Muscle of back (tissue), 11 donors: ENCODE data around the gene CA11. TPM values are rescaled to one million over a fixed set of nuclear protein-coding genes. Genes with fewer than 3 reads are reported as not detected.

Experiments used
- DNase-seq, 3 donors: peaks; one replicate each; pipeline versions ENCODE4 v3.0.0 to v3.0.0-alpha.2; 2013
- polyA plus RNA-seq, 10 donors: library from polyadenylated mRNA; unstranded; fragments of 120-200 nt; gene quantifications; one replicate each; pipeline ENCODE4 v1.2.1, GENCODE V29; 2013; ENCODE audit not compliant: insufficient read length in 10 of 10

CA11 gene
- polyA plus RNA-seq, 10 donors = 4.5 to 15.7 (median 9.0) TPM

- peak in 1 of 3 donors; percentile 60 for DNase-seq
These were observed 16.2 kb downstream of the CA11 start for GRCh38 chr19:48629599-48630295.

- no peak for DNase-seq
These were observed 16.7 kb downstream of the CA11 start for GRCh38 chr19:48629297-48629598.

- DNase-seq = no peak
These were observed 17.3 kb downstream of the CA11 start for GRCh38 chr19:48628486-48629296.

GRCh38 chr19:48627865-48628314 lies 18.1 kb downstream of the CA11 start:
- no peak for DNase-seq

- DNase-seq = no peak
These were observed 18.7 kb downstream of the CA11 start for GRCh38 chr19:48627201-48627864.

GRCh38 chr19:48625891-48626327 lies 20.1 kb downstream of the CA11 start:
- DNase-seq = no peak

- no peak for DNase-seq
These were observed 20.9 kb downstream of the CA11 start for GRCh38 chr19:48624791-48625723.

GRCh38 chr19:48624067-48624594 lies 21.9 kb downstream of the CA11 start:
- peak; percentile 97 to 99 (median 98) for DNase-seq

GRCh38 chr19:48623556-48624066 lies 22.4 kb downstream of the CA11 start:
- DNase-seq = no peak

- DNase-seq = no peak
These were observed 26.0 kb downstream of the CA11 start for GRCh38 chr19:48619692-48620585.

GRCh38 chr19:48618916-48619691 lies 26.9 kb downstream of the CA11 start, which contains the start of the genes RPL18 and SPHK2:
RPL18 (minus strand) TSS chr19:48619178; CDS start chr19:48619143, 35 bp downstream.
SPHK2 (plus strand) TSS chr19:48619506; CDS start chr19:48620515, 1,009 bp downstream.
- peak; percentile 99 to 100 (median 100) for DNase-seq

GRCh38 chr19:48618278-48618915 lies 27.6 kb downstream of the CA11 start:
- DNase-seq = no peak

GRCh38 chr19:48617146-48617937 lies 28.6 kb downstream of the CA11 start:
- peak in 1 of 3 donors; percentile 64 for DNase-seq

- no peak for DNase-seq
These were observed 29.4 kb downstream of the CA11 start for GRCh38 chr19:48616491-48617056.

GRCh38 chr19:48616041-48616436 lies 29.9 kb downstream of the CA11 start:
- no peak for DNase-seq

- DNase-seq = no peak
These were observed 30.6 kb downstream of the CA11 start for GRCh38 chr19:48615231-48616040.
